PFSK-1 (cell line): ENCODE data around the gene NUDT21.

Source experiments
- POLR2AphosphoS5 ChIP-seq: IDR thresholded peaks from 2 replicates; pipeline ENCODE4 v1.6.1; 2012; ENCODE audit warnings: low read depth, mild to moderate bottlenecking, control low read depth, low read length, moderate library complexity
- SIN3A ChIP-seq: IDR thresholded peaks from 2 replicates; pipeline ENCODE4 v1.6.1; 2012; ENCODE audit warnings: mild to moderate bottlenecking, low read length, moderate library complexity, borderline replicate concordance; ENCODE audit not compliant: insufficient read depth
- TF ChIP-seq, protein P1 (sequence below), 2 experiments: IDR thresholded peaks; 2 replicates each; pipeline versions ENCODE4 v1.6.1 to v1.8.0; 2011 to 2012; ENCODE audit warnings: low read depth in 2 of 2, low read length in 2 of 2, control low read depth in 1 of 2, inconsistent platforms in 1 of 2, mild to moderate bottlenecking in 1 of 2, moderate library complexity in 1 of 2; ENCODE audit not compliant: insufficient read depth in 1 of 2

DNA sequence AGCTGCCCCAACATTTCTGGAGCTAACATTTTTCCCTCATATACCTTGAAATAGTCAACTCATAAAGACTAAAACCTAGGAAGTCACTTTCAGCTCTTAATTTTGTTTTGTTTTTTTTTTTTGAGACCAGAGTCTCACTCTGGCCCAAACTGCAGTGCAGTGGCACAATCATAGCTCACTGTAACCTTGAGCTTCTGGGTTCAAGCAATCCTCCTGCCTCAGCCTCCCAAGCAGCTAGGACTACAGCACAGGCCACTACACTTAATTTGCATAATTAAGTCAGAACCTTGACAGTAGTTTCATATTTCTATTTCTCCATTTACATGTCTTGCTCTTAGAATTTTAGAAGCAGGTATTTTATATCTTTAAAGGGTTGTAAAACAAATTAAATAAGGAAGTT, 30.5 kb downstream of the NUDT21 start:
- TF ChIP-seq POLR2AphosphoS5 (no peak), SIN3A (no peak)
- TF ChIP-seq, protein P1, sequence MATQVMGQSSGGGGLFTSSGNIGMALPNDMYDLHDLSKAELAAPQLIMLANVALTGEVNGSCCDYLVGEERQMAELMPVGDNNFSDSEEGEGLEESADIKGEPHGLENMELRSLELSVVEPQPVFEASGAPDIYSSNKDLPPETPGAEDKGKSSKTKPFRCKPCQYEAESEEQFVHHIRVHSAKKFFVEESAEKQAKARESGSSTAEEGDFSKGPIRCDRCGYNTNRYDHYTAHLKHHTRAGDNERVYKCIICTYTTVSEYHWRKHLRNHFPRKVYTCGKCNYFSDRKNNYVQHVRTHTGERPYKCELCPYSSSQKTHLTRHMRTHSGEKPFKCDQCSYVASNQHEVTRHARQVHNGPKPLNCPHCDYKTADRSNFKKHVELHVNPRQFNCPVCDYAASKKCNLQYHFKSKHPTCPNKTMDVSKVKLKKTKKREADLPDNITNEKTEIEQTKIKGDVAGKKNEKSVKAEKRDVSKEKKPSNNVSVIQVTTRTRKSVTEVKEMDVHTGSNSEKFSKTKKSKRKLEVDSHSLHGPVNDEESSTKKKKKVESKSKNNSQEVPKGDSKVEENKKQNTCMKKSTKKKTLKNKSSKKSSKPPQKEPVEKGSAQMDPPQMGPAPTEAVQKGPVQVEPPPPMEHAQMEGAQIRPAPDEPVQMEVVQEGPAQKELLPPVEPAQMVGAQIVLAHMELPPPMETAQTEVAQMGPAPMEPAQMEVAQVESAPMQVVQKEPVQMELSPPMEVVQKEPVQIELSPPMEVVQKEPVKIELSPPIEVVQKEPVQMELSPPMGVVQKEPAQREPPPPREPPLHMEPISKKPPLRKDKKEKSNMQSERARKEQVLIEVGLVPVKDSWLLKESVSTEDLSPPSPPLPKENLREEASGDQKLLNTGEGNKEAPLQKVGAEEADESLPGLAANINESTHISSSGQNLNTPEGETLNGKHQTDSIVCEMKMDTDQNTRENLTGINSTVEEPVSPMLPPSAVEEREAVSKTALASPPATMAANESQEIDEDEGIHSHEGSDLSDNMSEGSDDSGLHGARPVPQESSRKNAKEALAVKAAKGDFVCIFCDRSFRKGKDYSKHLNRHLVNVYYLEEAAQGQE (IDR thresholded peaks at IDR 0.05; ENCODE audit: insufficient read depth in 1 of 2, low read depth in 2 of 2, low read length in 2 of 2): no peak
